Liver (tissue), 9 donors: Measurements from ENCODE around the gene ATP11A. TPM values are rescaled to one million over a fixed set of nuclear protein-coding genes. Genes with fewer than 3 reads are reported as not detected.

Experiments
- DNase-seq: peaks from one replicate; pipeline ENCODE4 v3.0.0-alpha.2; 2017; ENCODE audit warnings: low spot score
- H3K27ac ChIP-seq, 2 donors: one replicate each; pipeline ENCODE4 v1.7.0; 2013; ENCODE audit warnings: inconsistent platforms in 2 of 2, low read length in 2 of 2, control low read depth in 1 of 2, low read depth in 1 of 2, mild to moderate bottlenecking in 1 of 2
- H3K27me3 ChIP-seq, 4 donors: one replicate each; pipeline versions ENCODE4 v1.6.1 to v1.7.0; 2013; ENCODE audit warnings: low read length in 3 of 4, inconsistent platforms in 1 of 4, mild to moderate bottlenecking in 1 of 4, moderate library complexity in 1 of 4; ENCODE audit not compliant: control insufficient read depth in 4 of 4, insufficient read depth in 4 of 4
- H3K36me3 ChIP-seq, 4 donors: one replicate each; pipeline versions ENCODE4 v1.6.1 to v1.7.0; 2013; ENCODE audit warnings: low read length in 3 of 4, mild to moderate bottlenecking in 3 of 4, low read depth in 1 of 4, moderate library complexity in 1 of 4; ENCODE audit not compliant: control insufficient read depth in 4 of 4, insufficient read depth in 3 of 4
- H3K4me1 ChIP-seq, 4 donors: one replicate each; pipeline versions ENCODE4 v1.6.1 to v1.7.0; 2013; ENCODE audit warnings: low read length in 3 of 4, mild to moderate bottlenecking in 3 of 4, moderate library complexity in 1 of 4; ENCODE audit not compliant: control insufficient read depth in 4 of 4, insufficient read depth in 4 of 4
- H3K4me3 ChIP-seq, 3 donors: one replicate each; pipeline versions ENCODE4 v1.6.1 to v1.7.0; 2013; ENCODE audit warnings: low read length in 3 of 3, control low read depth in 1 of 3, low read depth in 1 of 3, mild to moderate bottlenecking in 1 of 3
- H3K9ac ChIP-seq, 2 donors: one replicate each; pipeline ENCODE4 v1.7.0; 2013; ENCODE audit warnings: low read length in 2 of 2, mild to moderate bottlenecking in 2 of 2, moderate library complexity in 2 of 2, control low read depth in 1 of 2, low read depth in 1 of 2
- H3K9me3 ChIP-seq, 4 donors: one replicate each; pipeline versions ENCODE4 v1.6.1 to v1.7.0; 2013; ENCODE audit warnings: low read length in 3 of 4; ENCODE audit not compliant: control insufficient read depth in 4 of 4
- EGR1 ChIP-seq, 2 donors: IDR thresholded peaks; 2 replicates each; pipeline ENCODE4 v1.6.1; 2016 to 2018; ENCODE audit warnings: antibody characterized with exemption in 2 of 2, low read depth in 2 of 2
- GABPA ChIP-seq, 2 donors: IDR thresholded peaks in 1 of 2; conservative IDR thresholded peaks in 1 of 2; 2 replicates each; pipeline ENCODE4 v1.6.1; 2016; ENCODE audit warnings: antibody characterized with exemption in 2 of 2, mild to moderate bottlenecking in 1 of 2, moderate library complexity in 1 of 2
- HNF4G ChIP-seq: IDR thresholded peaks from 2 replicates; pipeline ENCODE4 v1.6.1; 2016; ENCODE audit warnings: antibody characterized with exemption
- JUND ChIP-seq, 2 donors: IDR thresholded peaks; 2 replicates each; pipeline ENCODE4 v1.6.1; 2016; ENCODE audit warnings: antibody characterized with exemption in 2 of 2
- NR2F2 ChIP-seq: IDR thresholded peaks from 2 replicates; pipeline ENCODE4 v1.6.1; 2016; ENCODE audit warnings: antibody characterized with exemption
- RAD21 ChIP-seq, 2 donors: IDR thresholded peaks; 2 replicates each; pipeline ENCODE4 v1.6.1; 2016; ENCODE audit warnings: antibody characterized with exemption in 2 of 2, mild to moderate bottlenecking in 2 of 2
- SP1 ChIP-seq: IDR thresholded peaks from 2 replicates; pipeline ENCODE4 v1.6.1; 2018; ENCODE audit warnings: antibody characterized with exemption, mild to moderate bottlenecking
- ZBTB33 ChIP-seq: IDR thresholded peaks from 2 replicates; pipeline ENCODE4 v1.6.1; 2016; ENCODE audit warnings: antibody characterized with exemption
- WGBS: extraction: QIAGEN DNeasy Blood & Tissue Kit; methylation state at CpG from one replicate; pipeline ENCODE4 v1.1.7; 2013; 5-methylcytosine and 5-hydroxymethylcytosine counted together
- polyA plus RNA-seq, 2 donors: library from polyadenylated mRNA; stranded (reverse) in 1 of 2; unstranded in 1 of 2; fragments of 200-250 nt in 1 of 2; fragments of >200 nt in 1 of 2; fragmentation: Nextera tagmentation in 1 of 2; extraction: Ambion mirVana in 1 of 2; gene quantifications; one replicate each; pipeline versions ENCODE4 v1.2.1 to v1.2.3, GENCODE V29; 2013 to 2015
- total RNA-seq, 2 donors: library from RNA; depleted of rRNA; stranded (reverse); fragments of >200 nt; gene quantifications; one replicate each; pipeline ENCODE4 v1.2.3, GENCODE V29; 2014
- TF ChIP-seq, protein P1 (sequence below): fragments of 150-350 bp; IDR thresholded peaks from 2 replicates; pipeline ENCODE4 v1.5.1; 2017; ENCODE audit warnings: improper control_type of control experiment, low read depth, low read length; ENCODE audit not compliant: missing input control
- TF ChIP-seq, protein P2 (sequence below): IDR thresholded peaks from 2 replicates; pipeline ENCODE4 v1.6.1; 2016; ENCODE audit warnings: antibody characterized with exemption
- donor health status: healthy.
- donor health status: healthy.
- donor health status: healthy.
- donor health status: healthy.
- donor health status: healthy.

Gene ATP11A
- total and polyA plus RNA-seq, 4 donors = 8.7 to 27.9 (median 13.8) TPM

DNA sequence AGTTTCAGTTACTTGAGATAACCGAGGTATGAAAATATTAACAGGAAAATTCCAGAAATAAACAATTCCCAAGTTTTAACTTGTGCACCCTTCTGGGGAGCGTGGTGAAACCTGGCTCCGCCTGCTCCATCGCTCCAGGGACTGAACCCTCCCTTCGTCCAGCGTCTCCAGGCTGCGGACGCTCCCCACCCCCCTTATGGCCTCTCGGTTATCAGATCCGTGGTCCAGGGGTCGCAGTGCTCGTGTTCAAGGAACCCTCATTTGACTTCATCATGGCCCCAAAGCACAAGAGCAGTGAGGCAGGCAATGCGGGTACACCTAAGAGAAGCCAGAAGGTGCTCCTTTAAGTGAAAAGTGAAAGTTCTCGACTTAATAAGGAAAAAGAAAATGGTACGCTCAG is 71.1 kb downstream of the ATP11A start (continued):
- TF ChIP-seq GABPA (IDR thresholded peaks at IDR 0.05 in 1 of 2, conservative IDR thresholded peaks at IDR 0.05 in 1 of 2) = no peak

GRCh38 chr13:112761701-112762689 is 72.2 kb downstream of the ATP11A start:
- peaks cover 0 to 5% (median 0%) of the 10 kb centered on the region in 4 donors for H3K4me1 ChIP-seq
- no peak for DNase-seq
- no peak overlapping the region for H3K9ac ChIP-seq
- TF ChIP-seq, protein P1, sequence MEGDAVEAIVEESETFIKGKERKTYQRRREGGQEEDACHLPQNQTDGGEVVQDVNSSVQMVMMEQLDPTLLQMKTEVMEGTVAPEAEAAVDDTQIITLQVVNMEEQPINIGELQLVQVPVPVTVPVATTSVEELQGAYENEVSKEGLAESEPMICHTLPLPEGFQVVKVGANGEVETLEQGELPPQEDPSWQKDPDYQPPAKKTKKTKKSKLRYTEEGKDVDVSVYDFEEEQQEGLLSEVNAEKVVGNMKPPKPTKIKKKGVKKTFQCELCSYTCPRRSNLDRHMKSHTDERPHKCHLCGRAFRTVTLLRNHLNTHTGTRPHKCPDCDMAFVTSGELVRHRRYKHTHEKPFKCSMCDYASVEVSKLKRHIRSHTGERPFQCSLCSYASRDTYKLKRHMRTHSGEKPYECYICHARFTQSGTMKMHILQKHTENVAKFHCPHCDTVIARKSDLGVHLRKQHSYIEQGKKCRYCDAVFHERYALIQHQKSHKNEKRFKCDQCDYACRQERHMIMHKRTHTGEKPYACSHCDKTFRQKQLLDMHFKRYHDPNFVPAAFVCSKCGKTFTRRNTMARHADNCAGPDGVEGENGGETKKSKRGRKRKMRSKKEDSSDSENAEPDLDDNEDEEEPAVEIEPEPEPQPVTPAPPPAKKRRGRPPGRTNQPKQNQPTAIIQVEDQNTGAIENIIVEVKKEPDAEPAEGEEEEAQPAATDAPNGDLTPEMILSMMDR = no peak
- TF ChIP-seq, protein P2, sequence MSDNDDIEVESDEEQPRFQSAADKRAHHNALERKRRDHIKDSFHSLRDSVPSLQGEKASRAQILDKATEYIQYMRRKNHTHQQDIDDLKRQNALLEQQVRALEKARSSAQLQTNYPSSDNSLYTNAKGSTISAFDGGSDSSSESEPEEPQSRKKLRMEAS = no peak
- no peak for TF ChIP-seq NR2F2
- TF ChIP-seq SP1 = no peak
- no peak for TF ChIP-seq JUND (IDR thresholded peaks at IDR 0.05)
- TF ChIP-seq EGR1 (IDR thresholded peaks at IDR 0.05; ENCODE audit: low read depth in 2 of 2) = no peak
- no peak for TF ChIP-seq GABPA (IDR thresholded peaks at IDR 0.05 in 1 of 2, conservative IDR thresholded peaks at IDR 0.05 in 1 of 2)
- no peaks in the 10 kb centered on the region for H3K36me3 ChIP-seq
- no peaks in the 10 kb centered on the region for H3K27me3 ChIP-seq
- H3K27ac ChIP-seq = no peak overlapping the region
- WGBS = 83% methylated on average over 21 of the region's 21 CpGs
- no peaks in the 10 kb centered on the region for H3K9me3 ChIP-seq
- no peak overlapping the region for H3K4me3 ChIP-seq

DNA sequence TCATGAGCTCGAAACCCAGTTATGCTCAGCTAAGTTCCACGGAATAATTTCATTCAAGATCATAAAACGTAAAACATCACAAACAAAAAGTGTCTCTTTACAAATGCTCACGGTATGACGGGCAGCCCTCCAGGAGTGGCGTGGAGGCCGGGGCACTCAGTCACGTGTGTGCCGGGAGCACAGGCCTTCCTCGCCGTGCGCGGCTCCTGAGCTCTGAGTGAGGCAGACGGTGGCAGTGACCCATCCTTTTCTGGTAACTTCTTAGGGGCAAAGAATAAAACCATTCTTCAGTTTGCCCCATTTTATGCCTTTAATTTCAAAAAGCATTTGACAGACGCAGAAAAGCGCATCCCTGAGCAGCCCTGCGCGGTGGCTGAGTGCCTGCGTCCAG is 72.8 kb downstream of the ATP11A start:
- Histone ChIP-seq H3K27me3 (no peaks in the 10 kb centered on the region), H3K4me3 (no peak overlapping the region), H3K27ac (no peak overlapping the region), H3K4me1 (peaks cover 0 to 5% (median 0%) of the 10 kb centered on the region in 4 donors), H3K36me3 (no peaks in the 10 kb centered on the region), H3K9ac (no peak overlapping the region), H3K9me3 (no peaks in the 10 kb centered on the region)
- TF ChIP-seq, protein P1 = no peak
- TF ChIP-seq, protein P2 = no peak
- no peak for TF ChIP-seq GABPA (IDR thresholded peaks at IDR 0.05 in 1 of 2, conservative IDR thresholded peaks at IDR 0.05 in 1 of 2)
- TF ChIP-seq ZBTB33 = no peak
- no peak for TF ChIP-seq NR2F2
- TF ChIP-seq RAD21 (IDR thresholded peaks at IDR 0.05) = no peak
- no peak for TF ChIP-seq HNF4G
- DNase-seq = no peak
- WGBS = 98% methylated on average over 19 of the region's 19 CpGs
